ENCODE data around the gene PLEKHN1.

DNA sequence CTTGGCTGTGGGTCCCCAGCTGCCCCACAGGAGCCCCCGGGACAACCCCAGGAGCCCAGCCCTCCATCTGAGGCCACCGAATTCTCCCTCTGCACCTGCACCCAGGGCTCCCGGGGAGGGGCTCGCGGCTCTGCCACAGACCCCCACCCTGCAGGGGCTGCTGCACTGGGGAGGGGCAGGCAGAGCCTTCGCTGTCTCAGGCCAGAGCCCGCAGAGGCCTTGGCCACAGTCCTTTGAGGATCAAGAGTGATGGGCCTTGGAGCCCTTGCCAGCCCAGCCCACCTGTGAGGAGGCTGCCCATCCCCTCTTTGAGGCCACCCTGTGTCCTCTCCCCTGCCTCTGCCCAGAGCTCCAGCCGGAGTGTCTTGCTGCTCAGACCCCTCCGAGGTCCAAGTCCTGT lies 9.1 kb downstream of the PLEKHN1 start:
- TF ChIP-seq, protein P1, sequence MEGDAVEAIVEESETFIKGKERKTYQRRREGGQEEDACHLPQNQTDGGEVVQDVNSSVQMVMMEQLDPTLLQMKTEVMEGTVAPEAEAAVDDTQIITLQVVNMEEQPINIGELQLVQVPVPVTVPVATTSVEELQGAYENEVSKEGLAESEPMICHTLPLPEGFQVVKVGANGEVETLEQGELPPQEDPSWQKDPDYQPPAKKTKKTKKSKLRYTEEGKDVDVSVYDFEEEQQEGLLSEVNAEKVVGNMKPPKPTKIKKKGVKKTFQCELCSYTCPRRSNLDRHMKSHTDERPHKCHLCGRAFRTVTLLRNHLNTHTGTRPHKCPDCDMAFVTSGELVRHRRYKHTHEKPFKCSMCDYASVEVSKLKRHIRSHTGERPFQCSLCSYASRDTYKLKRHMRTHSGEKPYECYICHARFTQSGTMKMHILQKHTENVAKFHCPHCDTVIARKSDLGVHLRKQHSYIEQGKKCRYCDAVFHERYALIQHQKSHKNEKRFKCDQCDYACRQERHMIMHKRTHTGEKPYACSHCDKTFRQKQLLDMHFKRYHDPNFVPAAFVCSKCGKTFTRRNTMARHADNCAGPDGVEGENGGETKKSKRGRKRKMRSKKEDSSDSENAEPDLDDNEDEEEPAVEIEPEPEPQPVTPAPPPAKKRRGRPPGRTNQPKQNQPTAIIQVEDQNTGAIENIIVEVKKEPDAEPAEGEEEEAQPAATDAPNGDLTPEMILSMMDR (IDR thresholded peaks at IDR 0.05; ENCODE audit: extremely low read depth in 1 of 2, insufficient read depth in 1 of 2, low read depth in 1 of 2, low read length in 2 of 2), result no peak
- TF ChIP-seq MYC (IDR thresholded peaks at IDR 0.05; ENCODE audit: low read depth, low read length), result no peak
- no peak for TF ChIP-seq EZH2 (IDR thresholded peaks at IDR 0.05; ENCODE audit: borderline replicate concordance, low read depth, low read length, severe bottlenecking)

Data from endothelial cell of umbilical vein (primary cell).